Medulla oblongata (tissue), 1 donor: ENCODE results near the gene PCSK6.
A peak's percentile ranks its signal among the peaks of the same experiment; 100 is the strongest.

Experiments
- DNase-seq: peaks from one replicate; pipeline ENCODE4 v3.0.0-alpha.2; 2015; ENCODE audit errors: extremely low spot score

The PCSK6 gene

GRCh38 chr15:101326462-101327146 is 162.9 kb downstream of the PCSK6 start:
- peak; percentile 52 for DNase-seq

GRCh38 chr15:101326026-101326315 is 163.5 kb downstream of the PCSK6 start:
- DNase-seq, result no peak

DNA sequence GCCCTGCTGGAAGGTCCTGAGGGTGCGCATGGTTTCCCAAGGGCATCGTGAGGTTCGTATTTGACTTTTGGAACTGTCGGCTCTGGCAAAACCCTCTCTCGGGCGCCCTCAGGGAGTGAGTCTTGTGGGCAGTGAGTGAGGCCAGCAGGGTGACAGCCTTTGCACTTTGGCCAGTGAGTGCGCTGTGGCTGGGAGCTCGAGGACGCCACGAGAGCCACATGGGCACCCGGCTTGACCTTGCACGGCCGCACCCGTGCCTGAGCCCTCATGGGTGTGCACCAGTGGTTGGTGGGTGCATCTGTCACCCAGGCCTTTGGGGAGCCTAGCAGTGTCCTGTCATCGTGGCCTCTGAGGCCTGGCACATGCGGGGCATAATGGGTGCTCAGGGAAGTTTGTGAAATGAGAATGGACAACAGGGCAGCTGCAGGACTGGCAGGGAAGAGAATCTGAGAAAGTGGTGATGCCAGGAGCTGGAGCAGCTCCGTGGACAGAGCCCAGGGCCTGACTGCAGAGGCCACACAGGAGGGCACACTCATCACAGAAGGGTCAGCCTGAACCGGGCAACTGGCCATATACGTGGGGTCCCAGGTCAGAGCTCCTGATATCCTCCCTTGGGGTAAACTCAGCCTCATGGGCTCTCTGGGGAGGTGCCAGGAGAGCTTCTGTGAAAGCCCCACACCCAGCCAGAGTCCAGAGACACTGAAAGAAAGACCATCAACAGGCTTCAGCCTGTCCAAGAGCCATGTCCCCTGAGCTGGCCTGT is 164.1 kb downstream of the PCSK6 start:
- DNase-seq, result no peak

GRCh38 chr15:101324524-101325177 is 164.9 kb downstream of the PCSK6 start:
- no peak for DNase-seq

- no peak for DNase-seq
Measured at GRCh38 chr15:101323793-101324523, 165.5 kb downstream of the PCSK6 start.

GRCh38 chr15:101322854-101323477 is 166.5 kb downstream of the PCSK6 start:
- DNase-seq, result no peak

DNA sequence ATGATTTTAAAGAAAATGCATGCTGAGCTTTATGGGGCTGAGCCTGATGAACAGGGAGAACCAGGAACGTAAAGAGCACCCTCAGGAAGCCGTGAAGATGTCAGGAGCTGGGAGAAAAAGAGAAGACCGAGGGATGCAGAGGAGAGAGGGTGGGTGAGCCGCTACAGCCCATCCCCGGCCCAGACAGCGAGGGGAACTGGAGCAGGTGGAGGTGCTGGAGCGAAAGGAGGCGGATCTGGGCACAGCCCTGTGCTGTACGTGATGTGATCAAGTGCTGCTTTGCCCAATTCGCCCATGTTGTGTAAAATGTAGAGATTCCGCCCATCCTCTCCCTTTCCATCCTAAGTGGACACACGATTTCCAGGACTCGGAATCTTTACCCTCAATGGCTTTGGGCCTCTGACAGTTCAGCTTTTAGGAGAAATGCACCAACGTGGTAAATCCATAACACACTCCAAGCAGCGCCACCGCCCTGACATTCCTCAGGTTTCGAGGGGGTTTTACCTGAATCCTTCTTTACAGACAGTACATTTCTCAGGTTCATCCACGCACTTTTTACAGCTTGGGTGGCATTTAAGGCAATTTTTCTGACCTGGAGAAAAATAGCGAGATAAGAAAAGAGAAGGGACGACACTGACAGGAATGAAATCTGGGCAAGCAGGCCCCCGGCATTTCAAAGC is 167.4 kb downstream of the PCSK6 start:
- no peak for DNase-seq

- peak; percentile 55 for DNase-seq
Measured at GRCh38 chr15:101320501-101321052, 168.9 kb downstream of the PCSK6 start.

DNA sequence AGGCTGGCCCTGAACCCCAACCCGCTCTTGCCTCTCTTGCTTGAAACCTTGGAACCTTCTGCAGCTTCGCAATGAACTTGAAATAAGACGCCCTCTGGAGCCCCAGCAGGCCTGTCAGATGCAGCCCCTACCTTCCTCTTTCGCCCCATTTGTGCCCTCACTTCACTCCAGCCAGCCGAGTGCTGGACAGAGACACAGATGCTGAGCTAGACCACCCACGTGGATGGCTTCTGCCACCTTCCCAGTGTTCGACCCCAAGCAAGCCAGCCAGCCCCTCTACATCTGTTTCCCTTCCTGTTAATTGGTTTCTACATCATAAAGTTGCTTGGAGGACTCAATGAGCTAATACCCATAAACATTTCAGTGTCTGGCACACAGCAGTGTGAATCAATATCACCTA is 170.7 kb downstream of the PCSK6 start:
- no peak for DNase-seq

DNA sequence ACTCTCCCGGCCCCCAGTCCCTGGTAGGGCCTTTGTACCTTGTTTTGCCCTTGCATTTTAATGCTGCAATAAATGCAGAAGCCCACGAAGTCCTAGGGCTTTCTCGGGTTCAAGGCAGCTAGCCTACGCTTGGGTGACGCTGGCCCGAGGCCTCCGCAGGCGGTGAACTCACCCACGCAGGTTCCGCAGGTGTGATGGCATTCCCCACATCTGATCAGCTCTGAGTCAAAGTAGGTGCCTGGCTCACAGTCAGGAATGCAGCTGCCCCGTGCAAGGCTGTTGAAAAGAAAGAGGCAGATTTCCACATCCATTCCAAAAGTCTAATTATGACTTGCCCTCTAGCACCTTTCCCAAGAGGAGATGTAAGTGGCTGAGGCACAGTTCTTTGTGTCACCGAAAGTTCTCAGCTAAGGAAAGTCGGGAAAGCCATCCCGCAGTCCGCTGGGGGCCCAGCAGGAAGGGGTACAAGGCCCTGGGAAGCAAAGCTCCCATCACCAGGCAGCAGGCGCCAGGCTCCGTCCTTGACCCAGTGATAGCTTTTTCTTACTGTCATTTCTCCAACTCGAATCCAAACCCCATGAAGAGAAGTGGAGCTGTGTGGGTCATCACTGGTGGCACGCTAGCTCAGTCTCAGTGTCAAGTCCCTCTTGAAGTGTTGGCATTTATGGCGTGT is 171.2 kb downstream of the PCSK6 start:
- DNase-seq, result no peak

- no peak for DNase-seq
Measured at GRCh38 chr15:101317336-101317872, 172.1 kb downstream of the PCSK6 start.

GRCh38 chr15:101316529-101316928 is 173.0 kb downstream of the PCSK6 start:
- no peak for DNase-seq

- DNase-seq, result no peak
Measured at GRCh38 chr15:101315736-101316135, 173.8 kb downstream of the PCSK6 start.

GRCh38 chr15:101314336-101315125 is 175.0 kb downstream of the PCSK6 start:
- DNase-seq, result no peak

DNA sequence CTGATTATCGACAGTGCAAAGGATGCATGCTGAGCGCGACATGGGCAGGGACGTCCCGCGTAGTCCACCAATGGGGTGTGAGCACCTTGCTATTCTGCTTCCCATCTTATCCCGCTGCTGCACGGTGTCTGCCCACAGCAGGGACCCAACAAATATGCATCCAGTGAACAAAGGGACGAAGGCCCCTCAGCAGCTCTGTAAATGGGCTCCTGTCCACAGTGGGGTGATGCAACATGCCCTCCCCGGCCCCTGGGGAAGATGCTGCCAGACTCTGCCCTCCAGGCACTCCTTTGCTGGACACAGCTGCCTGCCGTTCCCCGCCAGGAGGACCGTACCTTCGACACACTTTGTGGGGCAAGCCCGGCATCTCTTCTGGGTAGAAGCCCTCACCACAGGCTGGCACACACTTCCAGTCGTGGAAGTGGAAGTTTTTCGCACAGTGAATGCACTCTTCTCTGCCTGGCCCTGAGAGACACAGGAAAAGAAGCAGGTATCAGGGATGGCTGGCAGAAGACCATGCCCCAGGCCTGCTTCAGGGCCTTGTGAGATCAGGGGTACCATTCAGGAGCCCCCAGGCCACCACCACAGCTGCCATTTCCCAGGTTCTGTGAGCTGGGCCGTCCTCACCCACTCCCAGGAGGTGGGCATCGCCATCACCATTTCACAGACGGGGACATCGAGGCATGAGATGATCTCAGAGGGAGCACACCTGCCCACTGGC is 176.3 kb downstream of the PCSK6 start:
- no peak for DNase-seq

- no peak for DNase-seq
Measured at GRCh38 chr15:101310508-101310907, 179.0 kb downstream of the PCSK6 start.

DNA sequence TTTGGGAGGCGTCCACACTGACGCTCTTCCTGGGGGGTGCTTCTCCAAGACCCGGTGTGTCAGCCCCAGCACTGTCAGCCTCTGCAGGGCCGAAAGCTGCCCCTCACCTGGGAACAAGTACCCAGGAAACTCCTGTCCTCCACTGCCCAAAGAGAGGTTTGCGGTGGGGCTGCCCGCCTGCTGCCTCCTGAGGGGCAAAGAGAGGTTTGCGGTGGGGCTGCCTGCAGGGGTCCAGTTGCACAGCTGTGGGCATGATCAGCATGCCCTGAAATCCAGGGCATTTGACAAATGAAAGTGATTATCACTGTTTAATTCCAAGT is 179.4 kb downstream of the PCSK6 start:
- no peak for DNase-seq

GRCh38 chr15:101309436-101310160 is 179.9 kb downstream of the PCSK6 start:
- DNase-seq, result no peak
